ENCODE measurements around the gene OLIG2. TPM values are rescaled to one million over a fixed set of nuclear protein-coding genes. Genes with fewer than 3 reads are reported as not detected.

Gene OLIG2
- total and polyA plus RNA-seq, 5 donors = not detected

DNA sequence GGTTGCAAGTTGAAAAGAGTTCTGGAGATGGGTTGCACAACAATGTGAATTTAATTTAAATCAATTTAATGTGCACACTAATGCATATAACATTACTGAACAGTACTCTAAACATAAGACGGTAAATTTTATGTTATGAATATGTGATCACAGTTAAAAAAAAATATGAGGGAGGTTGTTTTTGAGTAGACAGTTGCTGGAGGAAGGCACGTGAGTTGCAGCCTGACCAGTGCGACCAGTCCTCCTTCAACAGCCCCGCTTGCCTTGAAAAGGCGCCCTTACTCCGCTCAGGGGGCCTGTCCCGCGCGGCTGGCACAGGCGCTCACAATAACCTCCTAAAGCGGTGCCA is 43.9 kb downstream of the OLIG2 start:
- H3K27ac ChIP-seq (ENCODE audit: low read length) = no peak overlapping the region
- DNase-seq = no peak
- peaks cover 2% of the 10 kb centered on the region for H3K4me1 ChIP-seq (ENCODE audit: control insufficient read depth, insufficient read depth, low read length)
- WGBS = 4% methylated on average over 11 of the region's 11 CpGs
- H3K27me3 ChIP-seq (ENCODE audit: control insufficient read depth, insufficient read depth) = no peaks in the 10 kb centered on the region
- H3K4me3 ChIP-seq (ENCODE audit: low read length) = peak overlapping the region; percentile 33
- intact Hi-C loops (cut with DNase I) = no loop called here
- no peaks in the 10 kb centered on the region for H3K9me3 ChIP-seq (ENCODE audit: control insufficient read depth, low read length)
- ATAC-seq = no peak

- peak; percentile 38 to 70 (median 66) for DNase-seq
- peak; percentile 80 to 83 for ATAC-seq
- H3K4me3 ChIP-seq (ENCODE audit: low read length) = peak within 1 kb of the TSS; percentile 33
Measured at GRCh38 chr21:33069994-33070743, 44.4 kb downstream of the OLIG2 start, which contains the start of gene OLIG1. Gene OLIG1 (plus strand): TSS chr21:33070141. CDS start chr21:33070247, 106 bp downstream.

GRCh38 chr21:33070744-33070997 is 44.9 kb downstream of the OLIG2 start:
- peak overlapping the region; percentile 33 for H3K4me3 ChIP-seq (ENCODE audit: low read length)
- DNase-seq (no peak), ATAC-seq (no peak)
- H3K27me3 ChIP-seq (ENCODE audit: control insufficient read depth, insufficient read depth) = no peaks in the 10 kb centered on the region
- no peak overlapping the region for H3K27ac ChIP-seq (ENCODE audit: low read length)
- peaks cover 2% of the 10 kb centered on the region for H3K4me1 ChIP-seq (ENCODE audit: control insufficient read depth, insufficient read depth, low read length)
- H3K9me3 ChIP-seq (ENCODE audit: control insufficient read depth, low read length) = no peaks in the 10 kb centered on the region
- intact Hi-C loops (cut with DNase I) = no loop called here
- WGBS = 1% methylated on average over 44 of the region's 44 CpGs

More at GRCh38 chr21:33069994-33070743, 44.4 kb downstream of the OLIG2 start, which contains the start of gene OLIG1:
- peaks cover 2% of the 10 kb centered on the region for H3K4me1 ChIP-seq (ENCODE audit: control insufficient read depth, insufficient read depth, low read length)
- no peaks in the 10 kb centered on the region for H3K27me3 ChIP-seq (ENCODE audit: control insufficient read depth, insufficient read depth)
- H3K27ac ChIP-seq (ENCODE audit: low read length) = no peak within 1 kb of the TSS
- under 1% methylated on average over 82 of the region's 82 CpGs for WGBS
- no peaks in the 10 kb centered on the region for H3K9me3 ChIP-seq (ENCODE audit: control insufficient read depth, low read length)
- intact Hi-C loops (cut with DNase I) = no loop called here

DNA sequence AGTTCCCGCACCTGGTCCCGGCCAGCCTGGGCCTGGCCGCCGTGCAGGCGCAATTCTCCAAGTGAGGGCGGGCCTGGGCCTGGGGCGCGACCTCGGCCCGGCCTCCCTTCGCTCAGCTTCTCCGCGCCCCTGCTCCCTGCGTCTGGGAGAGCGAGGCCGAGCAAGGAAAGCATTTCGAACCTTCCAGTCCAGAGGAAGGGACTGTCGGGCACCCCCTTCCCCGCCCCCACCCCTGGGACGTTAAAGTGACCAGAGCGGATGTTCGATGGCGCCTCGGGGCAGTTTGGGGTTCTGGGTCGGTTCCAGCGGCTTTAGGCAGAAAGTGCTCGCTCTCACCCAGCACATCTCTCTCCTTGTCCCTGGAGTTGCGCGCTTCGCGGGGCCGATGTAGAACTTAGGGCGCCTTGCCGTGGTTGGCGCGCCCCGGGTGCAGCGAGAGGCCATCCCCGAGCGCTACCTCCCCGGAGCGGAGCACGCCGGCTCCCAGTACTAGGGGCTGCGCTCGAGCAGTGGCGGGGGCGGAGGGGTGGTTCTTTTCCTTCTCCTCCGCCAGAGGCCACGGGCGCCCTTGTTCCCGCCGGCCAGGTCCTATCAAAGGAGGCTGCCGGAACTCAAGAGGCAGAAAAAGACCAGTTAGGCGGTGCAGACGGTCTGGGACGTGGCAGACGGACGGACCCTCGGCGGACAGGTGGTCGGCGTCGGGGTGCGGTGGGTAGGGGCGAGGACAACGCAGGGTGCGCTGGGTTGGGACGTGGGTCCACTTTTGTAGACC is 45.4 kb downstream of the OLIG2 start:
- Histone ChIP-seq H3K27me3 (ENCODE audit: control insufficient read depth, insufficient read depth) (no peaks in the 10 kb centered on the region), H3K4me1 (ENCODE audit: control insufficient read depth, insufficient read depth, low read length) (peaks cover 2% of the 10 kb centered on the region), H3K9me3 (ENCODE audit: control insufficient read depth, low read length) (no peaks in the 10 kb centered on the region), H3K27ac (ENCODE audit: low read length) (no peak overlapping the region), H3K4me3 (ENCODE audit: low read length) (peak overlapping the region; percentile 33)
- no peak for ATAC-seq
- no peak for DNase-seq
- WGBS = 2% methylated on average over 69 of the region's 69 CpGs
- intact Hi-C loops (cut with DNase I) = no loop called here

DNA sequence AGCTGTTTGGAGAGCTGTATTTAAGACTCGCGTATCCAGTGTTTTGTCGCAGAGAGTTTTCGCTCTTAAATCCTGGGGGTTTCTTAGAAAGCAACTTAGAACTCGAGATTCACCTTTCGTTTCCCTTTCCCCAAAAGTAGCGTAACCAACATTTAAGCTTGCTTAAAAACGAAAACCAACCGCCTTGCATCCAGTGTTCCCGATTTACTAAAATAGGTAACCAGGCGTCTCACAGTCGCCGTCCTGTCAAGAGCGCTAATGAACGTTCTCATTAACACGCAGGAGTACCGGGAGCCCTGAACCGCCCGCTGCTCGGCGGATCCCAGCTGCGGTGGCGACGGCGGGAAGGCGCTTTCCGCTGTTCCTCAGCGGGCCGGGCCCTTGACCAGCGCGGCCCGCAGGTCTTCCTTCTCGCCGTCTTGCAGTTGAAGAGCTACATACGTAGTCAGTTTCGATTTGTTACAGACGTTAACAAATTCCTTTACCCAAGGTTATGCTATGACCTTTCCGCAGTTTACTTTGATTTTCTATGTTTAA is 46.1 kb downstream of the OLIG2 start:
- 3% methylated on average over 38 of the region's 38 CpGs for WGBS
- DNase-seq = no peak
- intact Hi-C loops (cut with DNase I) = no loop called here

GRCh38 chr21:33073636-33074035 is 47.9 kb downstream of the OLIG2 start:
- no peak overlapping the region for H3K4me3 ChIP-seq (ENCODE audit: low read length)
- intact Hi-C loops (cut with DNase I) = no loop called here
- H3K27ac ChIP-seq (ENCODE audit: low read length) = no peak overlapping the region
- 54% methylated on average over 4 of the region's 4 CpGs for WGBS
- no peaks in the 10 kb centered on the region for H3K27me3 ChIP-seq (ENCODE audit: control insufficient read depth, insufficient read depth)
- H3K9me3 ChIP-seq (ENCODE audit: control insufficient read depth, low read length) = no peaks in the 10 kb centered on the region
- peaks cover 2% of the 10 kb centered on the region for H3K4me1 ChIP-seq (ENCODE audit: control insufficient read depth, insufficient read depth, low read length)
- ATAC-seq = no peak
- no peak for DNase-seq

More for the DNA sequence above, 46.1 kb downstream of the OLIG2 start:
- no peaks in the 10 kb centered on the region for H3K9me3 ChIP-seq (ENCODE audit: control insufficient read depth, low read length)
- no peaks in the 10 kb centered on the region for H3K27me3 ChIP-seq (ENCODE audit: control insufficient read depth, insufficient read depth)
- H3K4me1 ChIP-seq (ENCODE audit: control insufficient read depth, insufficient read depth, low read length) = peaks cover 2% of the 10 kb centered on the region
- H3K4me3 ChIP-seq (ENCODE audit: low read length) = peak overlapping the region; percentile 30
- ATAC-seq = no peak
- H3K27ac ChIP-seq (ENCODE audit: low read length) = no peak overlapping the region

DNA sequence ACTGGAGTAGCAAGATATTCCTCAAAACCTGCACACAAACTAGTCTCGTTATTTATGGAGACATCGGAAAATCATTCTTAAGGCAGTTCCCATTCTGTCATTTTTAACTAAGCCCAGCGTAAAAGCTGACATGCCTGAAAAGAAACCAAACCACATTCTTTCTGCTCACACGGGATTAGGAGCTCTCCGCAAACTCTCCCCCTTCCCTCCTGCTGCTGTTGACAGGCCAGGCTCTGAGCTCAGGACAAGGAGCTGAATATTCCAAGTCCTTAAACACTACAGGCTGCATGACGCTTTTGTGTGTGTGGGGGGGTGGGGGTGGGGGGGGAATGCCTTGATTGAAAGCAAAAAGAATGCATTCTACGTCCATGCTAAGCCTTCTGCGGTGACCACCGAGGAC is 49.4 kb downstream of the OLIG2 start:
- no peak for DNase-seq
- Histone ChIP-seq H3K9me3 (ENCODE audit: control insufficient read depth, low read length) (no peaks in the 10 kb centered on the region), H3K4me3 (ENCODE audit: low read length) (no peak overlapping the region), H3K4me1 (ENCODE audit: control insufficient read depth, insufficient read depth, low read length) (peaks cover 2% of the 10 kb centered on the region), H3K27ac (ENCODE audit: low read length) (no peak overlapping the region), H3K27me3 (ENCODE audit: control insufficient read depth, insufficient read depth) (no peaks in the 10 kb centered on the region)
- WGBS = 25% methylated on average over 9 of the region's 9 CpGs
- intact Hi-C loops (cut with DNase I) = no loop called here
- ATAC-seq = no peak

- Histone ChIP-seq H3K4me1 (ENCODE audit: control insufficient read depth, insufficient read depth, low read length) (peaks cover 2% of the 10 kb centered on the region), H3K4me3 (ENCODE audit: low read length) (no peak overlapping the region), H3K27me3 (ENCODE audit: control insufficient read depth, insufficient read depth) (no peaks in the 10 kb centered on the region), H3K9me3 (ENCODE audit: control insufficient read depth, low read length) (no peaks in the 10 kb centered on the region), H3K27ac (ENCODE audit: low read length) (no peak overlapping the region)
- DNase-seq (no peak), ATAC-seq (no peak)
- intact Hi-C loops (cut with DNase I) = no loop called here
- 43% methylated on average over 11 of the region's 11 CpGs for WGBS
Measured at GRCh38 chr21:33075596-33076195, 50.0 kb downstream of the OLIG2 start.

GRCh38 chr21:33076600-33077329 is 51.0 kb downstream of the OLIG2 start:
- 75% methylated on average over 11 of the region's 11 CpGs for WGBS
- Histone ChIP-seq H3K4me1 (ENCODE audit: control insufficient read depth, insufficient read depth, low read length) (no peaks in the 10 kb centered on the region), H3K9me3 (ENCODE audit: control insufficient read depth, low read length) (no peaks in the 10 kb centered on the region), H3K27ac (ENCODE audit: low read length) (no peak overlapping the region), H3K4me3 (ENCODE audit: low read length) (no peak overlapping the region), H3K27me3 (ENCODE audit: control insufficient read depth, insufficient read depth) (no peaks in the 10 kb centered on the region)
- intact Hi-C loops (cut with DNase I) = no loop called here
- ATAC-seq (no peak), DNase-seq (no peak)

Measured in right cardiac atrium (tissue), 5 donors.